ENCODE measurements around the gene EPHB1.

GRCh38 chr3:134929976-134930375 lies 134.9 kb downstream of the EPHB1 start:
- TF ChIP-seq RAD21 (IDR thresholded peaks at IDR 0.05; ENCODE audit: low read depth) (no peak), CTCF (IDR thresholded peaks at IDR 0.05 in 2 of 3, conservative IDR thresholded peaks at IDR 0.05 in 1 of 3; ENCODE audit: borderline replicate concordance in 1 of 3, insufficient read depth in 1 of 3, low read depth in 2 of 3, low read length in 2 of 3) (no peak)

Measured in HCT116 (cell line).